Activated CD4-positive, CD25-positive, alpha-beta regulatory T cell (primary cell): ENCODE measurements around the gene CCNG1.
"Not testable (repeated sequence)": the region's sequence is repeated elsewhere in the genome, so short reads cannot be mapped to it uniquely, and the experiment has no call there.

Source experiments
- DNase-seq, 4 experiments: peaks; one replicate each; lab custom pipeline; 2025; lab: John Stamatoyannopoulos, UW

CCNG1 gene

GRCh38 chr5:163444526-163444925 is 7.1 kb downstream of the CCNG1 start:
- no peak for DNase-seq

DNA sequence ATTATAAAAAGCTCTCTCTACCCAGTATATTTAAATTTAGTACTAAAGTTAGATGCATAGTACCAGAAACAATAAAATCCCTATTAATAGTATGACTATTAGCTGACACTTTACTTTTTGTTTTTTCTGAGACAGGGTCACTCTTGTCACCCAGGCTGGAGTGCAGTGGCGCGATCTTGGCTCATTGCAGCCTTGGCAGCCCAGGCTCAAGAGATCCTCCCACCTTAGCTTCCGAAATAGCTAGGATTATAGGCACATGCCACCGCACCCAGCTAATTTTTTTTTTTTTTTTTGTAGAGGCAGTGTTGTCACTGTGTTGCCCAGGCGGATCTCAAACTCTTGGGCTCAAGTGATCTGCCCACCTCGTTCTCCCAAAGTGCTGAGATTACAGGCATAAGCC is 8.0 kb downstream of the CCNG1 start:
- no peak for DNase-seq

GRCh38 chr5:163447191-163447590 is 9.8 kb downstream of the CCNG1 start:
- DNase-seq = no peak

DNA sequence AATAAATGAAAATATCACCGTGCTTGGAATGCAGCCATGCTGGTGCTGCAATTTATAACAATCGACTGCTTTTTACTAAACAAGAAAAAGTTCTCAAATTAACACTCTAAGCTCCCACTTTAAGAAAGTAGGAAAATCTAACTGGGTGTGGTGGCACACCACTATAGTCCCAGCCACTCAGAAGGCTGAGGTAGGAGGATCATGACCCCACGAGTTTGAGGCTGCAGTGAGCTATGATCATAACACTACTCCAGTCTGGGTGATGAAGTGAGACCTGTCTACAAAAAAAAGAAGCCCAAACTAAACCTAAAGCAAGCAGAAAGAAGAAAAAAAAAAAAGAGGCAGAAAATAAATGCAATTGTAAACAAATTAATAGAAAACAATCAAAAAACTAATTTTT is 10.5 kb downstream of the CCNG1 start:
- DNase-seq = no peak

GRCh38 chr5:163448491-163448890 is 11.1 kb downstream of the CCNG1 start:
- DNase-seq = no peak

- no peak for DNase-seq
Measured at GRCh38 chr5:163451489-163451888, 14.1 kb downstream of the CCNG1 start.

DNA sequence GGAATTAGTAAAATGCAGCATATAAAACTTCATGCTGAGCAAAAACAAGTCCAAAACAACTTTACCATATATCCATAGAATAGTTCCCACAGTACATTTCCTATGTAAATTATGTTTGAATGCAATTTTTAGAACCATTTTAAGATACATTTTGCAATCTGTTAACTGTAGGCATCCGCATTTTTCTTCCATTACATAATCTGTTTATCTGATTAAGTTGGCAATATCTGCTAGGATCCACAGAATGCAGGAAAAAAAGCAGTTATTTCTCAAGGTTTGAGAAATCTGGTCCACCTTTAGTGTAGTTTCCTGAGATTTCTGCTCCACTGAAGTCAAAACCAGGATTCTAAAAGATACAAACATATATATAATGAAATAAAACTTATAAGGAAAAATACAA is 16.3 kb downstream of the CCNG1 start:
- no peak for DNase-seq

GRCh38 chr5:163455406-163455805 is 18.0 kb downstream of the CCNG1 start:
- DNase-seq = not testable (repeated sequence)

DNA sequence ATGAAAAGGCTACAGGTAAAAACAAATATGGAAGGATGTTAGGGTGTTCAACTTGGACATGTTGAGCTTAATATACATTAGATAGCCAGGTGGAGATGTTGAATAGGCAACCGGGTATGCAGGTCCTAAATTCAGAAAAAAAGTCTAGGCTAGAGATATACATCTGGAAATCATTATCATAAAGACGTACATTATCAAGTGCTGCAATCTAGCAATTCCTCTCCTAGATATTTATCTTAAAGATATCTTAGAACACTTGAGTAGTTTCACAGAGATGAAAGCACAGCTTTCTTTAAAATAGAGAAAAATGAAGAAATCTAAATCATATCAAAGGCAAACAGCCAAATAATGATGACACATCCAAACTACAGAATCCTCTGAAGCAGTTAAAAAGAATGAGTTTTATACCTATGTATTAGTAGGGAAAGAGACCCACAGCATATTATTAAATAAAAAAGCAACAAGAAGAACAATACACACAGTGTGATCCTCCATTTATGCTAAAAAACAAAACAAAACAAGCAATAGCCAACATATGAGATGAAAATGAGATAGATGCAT is 18.7 kb downstream of the CCNG1 start:
- no peak for DNase-seq

DNA sequence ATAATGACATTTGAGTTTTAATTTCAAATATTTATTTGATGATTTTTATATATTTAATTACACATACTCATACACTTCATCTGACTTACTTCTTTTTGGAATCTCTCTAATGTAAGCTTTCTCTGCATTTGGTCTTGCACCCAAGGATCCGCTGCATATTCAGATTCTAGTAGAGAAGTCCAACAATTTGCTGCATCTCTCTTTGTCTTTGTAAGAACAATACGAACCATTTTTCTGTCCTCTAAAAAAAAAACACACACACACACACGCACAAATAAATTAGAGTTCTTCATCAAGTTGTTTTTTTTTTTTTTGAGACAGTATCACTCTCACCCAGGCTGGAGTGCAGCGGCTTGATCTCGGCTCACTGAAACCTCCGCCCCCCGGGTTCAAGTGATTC is 19.4 kb downstream of the CCNG1 start:
- DNase-seq = no peak

- DNase-seq = no peak
Measured at GRCh38 chr5:163458778-163459385, 21.5 kb downstream of the CCNG1 start.

DNA sequence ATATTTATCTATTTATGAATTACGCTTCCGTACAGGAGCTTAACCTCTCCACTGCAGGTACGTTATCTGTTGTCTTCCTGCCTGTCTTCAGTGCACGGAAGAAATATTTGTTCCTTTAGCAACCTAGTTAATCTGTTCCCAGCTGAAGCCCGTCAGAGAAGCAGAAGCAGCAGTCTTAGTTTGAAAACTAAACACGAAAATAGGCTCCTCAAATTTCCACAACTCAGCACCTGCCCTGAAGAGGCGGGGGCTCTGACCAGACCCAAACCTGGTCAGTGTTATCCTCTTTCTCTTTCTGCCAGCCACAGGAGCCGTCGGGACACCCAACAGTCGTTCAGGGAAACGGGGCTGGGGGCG is 22.0 kb downstream of the CCNG1 start:
- DNase-seq = no peak

- peak; percentile 86 to 96 (median 92) for DNase-seq
Measured at GRCh38 chr5:163459819-163460561, 22.6 kb downstream of the CCNG1 start, which contains the start of gene NUDCD2. Gene NUDCD2, minus strand, starts transcription at chr5:163460102. Its CDS starts 52 bp downstream, at chr5:163460050.

DNA sequence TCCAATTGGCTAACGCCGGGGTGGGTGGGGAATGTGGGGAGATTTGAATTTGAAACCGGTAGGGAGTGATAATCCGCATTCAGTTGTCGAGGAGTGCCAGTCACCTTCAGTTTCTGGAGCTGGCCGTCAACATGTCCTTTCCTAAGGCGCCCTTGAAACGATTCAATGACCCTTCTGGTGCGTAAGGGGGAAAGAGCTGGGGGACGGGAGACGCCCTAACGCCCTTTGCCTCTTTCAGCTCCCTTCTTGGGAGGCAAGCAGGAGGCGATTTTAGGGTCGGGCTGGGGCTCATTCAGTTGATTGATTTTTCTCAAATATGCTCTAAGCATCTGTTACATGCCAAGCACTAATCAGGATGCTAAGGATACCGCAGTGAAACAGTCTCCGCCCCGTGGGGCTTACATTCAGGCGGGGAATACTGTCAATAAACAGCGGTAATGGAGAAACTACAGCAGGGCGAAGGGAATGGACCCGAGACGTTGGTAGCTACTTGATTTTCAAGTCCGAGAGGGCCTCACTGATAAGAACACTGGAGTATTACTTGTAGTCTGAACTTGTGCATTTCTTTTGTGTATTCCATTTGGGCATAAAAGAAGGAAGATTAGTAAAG is 23.3 kb downstream of the CCNG1 start, which contains the start of gene HMMR:
Gene HMMR (plus strand): TSS at position 71 of the 610 bp plus-strand sequence. CDS start 61 bp downstream, at position 132.
- DNase-seq = no peak

GRCh38 chr5:163463063-163463435 is 25.7 kb downstream of the CCNG1 start:
- no peak for DNase-seq

GRCh38 chr5:163467682-163468081 is 30.3 kb downstream of the CCNG1 start:
- no peak for DNase-seq

GRCh38 chr5:163473635-163474243 is 36.3 kb downstream of the CCNG1 start:
- no peak for DNase-seq

GRCh38 chr5:163475411-163475810 is 38.0 kb downstream of the CCNG1 start:
- no peak for DNase-seq

DNA sequence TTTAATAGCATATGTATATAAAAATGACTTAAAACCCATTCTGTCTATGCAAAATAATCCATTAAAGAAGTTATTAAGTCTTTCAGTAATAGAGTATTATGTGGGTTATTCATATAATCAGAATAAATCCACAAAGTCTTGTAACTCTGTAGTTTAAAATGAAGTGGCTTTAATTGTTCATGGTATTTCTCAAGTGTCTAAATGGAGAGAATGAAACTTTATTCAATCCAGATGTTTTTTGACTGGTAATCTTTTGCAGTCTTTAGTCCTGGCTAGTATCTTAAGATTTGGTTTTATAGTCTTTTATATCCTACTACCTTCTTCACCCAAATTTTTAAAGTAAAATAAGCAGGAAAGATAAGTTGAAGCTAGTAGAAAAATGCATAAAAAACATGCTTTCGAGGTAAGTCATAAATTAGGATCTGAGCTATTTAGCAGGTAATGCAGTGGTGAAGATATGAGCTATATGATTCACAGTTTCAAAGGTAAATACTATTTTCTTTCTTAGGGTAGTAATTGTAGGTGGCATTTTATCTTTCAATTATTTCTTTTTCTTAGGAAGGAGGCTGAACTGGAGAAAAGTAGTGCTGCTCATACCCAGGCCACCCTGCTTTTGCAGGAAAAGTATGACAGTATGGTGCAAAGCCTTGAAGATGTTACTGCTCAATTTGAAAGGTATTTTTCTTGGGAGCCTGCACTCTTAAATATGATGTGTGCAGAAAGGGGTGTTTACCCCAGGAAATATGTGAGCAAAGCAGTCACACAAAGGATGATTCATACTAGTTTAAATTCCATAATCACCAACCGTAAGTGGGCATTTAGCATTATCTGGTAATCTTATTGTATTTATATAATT is 41.0 kb downstream of the CCNG1 start:
- DNase-seq = no peak

- DNase-seq = no peak
Measured at GRCh38 chr5:163478982-163479271, 41.5 kb downstream of the CCNG1 start.

DNA sequence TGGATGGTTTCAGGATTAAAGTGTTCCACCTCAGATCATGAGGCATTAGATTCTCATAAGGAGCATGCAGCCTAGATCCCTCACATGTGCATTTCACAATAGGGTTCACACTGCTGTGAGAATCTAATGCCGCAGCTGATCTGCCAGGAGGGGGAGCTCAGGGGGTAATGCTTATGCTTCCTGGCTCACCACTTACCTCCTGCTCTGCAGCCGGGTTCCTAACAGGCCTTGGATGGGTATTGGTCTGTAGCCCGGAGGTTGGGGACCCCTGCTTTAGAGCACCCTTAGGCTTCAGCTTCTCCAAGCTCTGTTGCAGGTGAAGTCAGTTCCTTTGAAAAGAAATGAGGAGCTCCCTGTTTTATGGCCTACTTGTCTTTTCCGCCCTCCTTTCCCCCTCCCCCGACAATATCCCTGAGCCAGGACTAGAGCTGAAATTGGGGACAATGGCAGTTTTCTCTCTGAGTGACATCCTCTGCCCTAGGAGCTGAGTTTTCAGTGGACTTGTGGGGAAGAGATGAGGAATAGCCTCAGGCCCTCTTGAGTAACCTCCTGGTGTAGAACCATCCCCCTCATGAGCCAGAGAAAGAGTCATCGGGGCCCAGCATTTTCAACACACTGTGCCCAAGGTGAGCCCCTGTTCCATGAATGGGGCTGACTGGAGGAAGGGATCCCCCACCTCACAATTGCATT is 51.8 kb downstream of the CCNG1 start:
- DNase-seq = no peak
